Kidney epithelial cell (primary cell): Measurements from ENCODE around the gene NFX1. TPM values are rescaled to one million over a fixed set of nuclear protein-coding genes. Genes with fewer than 3 reads are reported as not detected.

Source experiments
- DNase-seq: peaks from one replicate; pipeline ENCODE4 v3.0.0-alpha.2; 2010; ENCODE audit warnings: low read depth
- H3K27me3 ChIP-seq: 2 replicates; pipeline ENCODE4 v1.6.0; 2011; ENCODE audit warnings: low read length; ENCODE audit not compliant: control insufficient read depth, insufficient read depth
- H3K36me3 ChIP-seq: 2 replicates; pipeline ENCODE4 v1.5.1; 2011; ENCODE audit warnings: low read length; ENCODE audit not compliant: control insufficient read depth, insufficient read depth
- H3K4me3 ChIP-seq: 2 replicates; pipeline ENCODE4 v1.5.1; 2011; ENCODE audit warnings: low read depth, mild to moderate bottlenecking, control low read depth, low read length
- CTCF ChIP-seq: IDR thresholded peaks from 2 replicates; pipeline ENCODE4 v1.5.1; 2011; ENCODE audit warnings: mild to moderate bottlenecking, moderate library complexity, low read length, control low read depth, inconsistent platforms; ENCODE audit not compliant: insufficient read depth, poor library complexity, severe bottlenecking
- total RNA-seq: library from RNA; depleted of rRNA; stranded (reverse); fragments of >200 nt; gene quantifications from 2 replicates; pipeline ENCODE4 v1.2.3, GENCODE V29; 2015

Gene NFX1
- total RNA-seq, 1 donor from 2014 or later, result 24.3 TPM

- DNase-seq, result no peak
- no peak overlapping the region for H3K4me3 ChIP-seq
- TF ChIP-seq CTCF, result no peak
These were observed 83.9 kb downstream of the NFX1 start for GRCh38 chr9:33374190-33374589.

GRCh38 chr9:33374634-33375237, 84.4 kb downstream of the NFX1 start:
- peak; percentile 96 for TF ChIP-seq CTCF
- no peaks in the 10 kb centered on the region for H3K27me3 ChIP-seq
- DNase-seq, result no peak
- no peak overlapping the region for H3K4me3 ChIP-seq
- H3K36me3 ChIP-seq, result peaks cover 3% of the 10 kb centered on the region

More at GRCh38 chr9:33374190-33374589, 83.9 kb downstream of the NFX1 start:
- peaks cover 3% of the 10 kb centered on the region for H3K36me3 ChIP-seq
- no peaks in the 10 kb centered on the region for H3K27me3 ChIP-seq

- H3K27me3 ChIP-seq, result no peaks in the 10 kb centered on the region
- peaks cover 3% of the 10 kb centered on the region for H3K36me3 ChIP-seq
- DNase-seq, result no peak
- TF ChIP-seq CTCF, result no peak
- H3K4me3 ChIP-seq, result no peak overlapping the region
These were observed 85.0 kb downstream of the NFX1 start for GRCh38 chr9:33375238-33375840.

GRCh38 chr9:33375841-33376321, 85.6 kb downstream of the NFX1 start:
- DNase-seq, result no peak
- TF ChIP-seq CTCF, result no peak
- Histone ChIP-seq H3K4me3 (no peak overlapping the region), H3K36me3 (peaks cover 3% of the 10 kb centered on the region), H3K27me3 (no peaks in the 10 kb centered on the region)

- no peak for DNase-seq
- H3K4me3 ChIP-seq, result no peak overlapping the region
- no peaks in the 10 kb centered on the region for H3K36me3 ChIP-seq
- H3K27me3 ChIP-seq, result no peaks in the 10 kb centered on the region
- TF ChIP-seq CTCF, result no peak
These were observed 86.9 kb downstream of the NFX1 start for GRCh38 chr9:33377089-33377715.
